GM12891 (cell line): ENCODE measurements around the gene CDH23.

ENCODE experiments used
- PAX5 ChIP-seq: IDR thresholded peaks from 2 replicates; pipeline ENCODE4 v1.6.1; 2011; ENCODE audit warnings: low read length, moderate library complexity, mild to moderate bottlenecking; ENCODE audit not compliant: insufficient read depth, severe bottlenecking
- POLR2A ChIP-seq: IDR thresholded peaks from 2 replicates; pipeline ENCODE4 v1.6.1; 2011; ENCODE audit warnings: low read depth, low read length, control low read depth
- POLR2AphosphoS5 ChIP-seq: IDR thresholded peaks from 2 replicates; pipeline ENCODE4 v1.6.1; 2011; ENCODE audit warnings: low read depth, low read length, control low read depth
- TAF1 ChIP-seq: IDR thresholded peaks from 2 replicates; pipeline ENCODE4 v1.6.1; 2011; ENCODE audit warnings: low read depth, low read length, control low read depth

DNA sequence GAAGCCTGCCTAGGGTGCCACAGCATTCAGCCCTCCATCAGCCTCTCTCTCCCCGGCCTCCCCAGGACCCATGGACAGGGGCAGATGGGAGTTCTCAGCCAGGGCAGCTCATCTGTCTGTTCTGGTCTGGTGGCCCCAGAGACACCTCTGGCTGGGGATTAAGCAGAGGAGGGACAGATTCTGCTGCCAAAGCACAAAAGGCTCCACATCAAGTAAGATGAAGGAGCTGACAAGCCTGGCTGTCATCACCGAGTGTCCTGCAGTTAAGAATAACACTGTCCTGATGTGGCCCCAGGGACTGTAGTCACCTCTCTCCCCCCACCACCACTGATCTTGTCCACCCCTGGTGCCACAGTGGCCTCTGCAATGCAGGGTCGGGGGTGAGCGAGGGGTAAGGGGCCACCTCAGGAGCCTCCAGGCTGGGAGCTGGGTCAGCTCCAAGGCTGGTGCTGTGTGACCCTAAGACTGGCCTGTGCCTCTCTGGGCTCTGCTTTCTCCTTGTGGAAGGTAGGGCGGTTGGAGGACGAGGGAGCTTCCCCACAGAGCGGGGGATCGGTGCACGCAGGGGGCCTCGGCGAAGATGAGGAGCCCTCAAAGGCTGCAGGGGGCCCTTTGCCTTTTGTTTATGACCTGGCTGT lies 304.1 kb downstream of the CDH23 start:
- TF ChIP-seq POLR2A: no peak
- no peak for TF ChIP-seq POLR2AphosphoS5
- no peak for TF ChIP-seq PAX5
- no peak for TF ChIP-seq TAF1
